Measurements from ENCODE around the gene NELL1.

Gene NELL1

DNA sequence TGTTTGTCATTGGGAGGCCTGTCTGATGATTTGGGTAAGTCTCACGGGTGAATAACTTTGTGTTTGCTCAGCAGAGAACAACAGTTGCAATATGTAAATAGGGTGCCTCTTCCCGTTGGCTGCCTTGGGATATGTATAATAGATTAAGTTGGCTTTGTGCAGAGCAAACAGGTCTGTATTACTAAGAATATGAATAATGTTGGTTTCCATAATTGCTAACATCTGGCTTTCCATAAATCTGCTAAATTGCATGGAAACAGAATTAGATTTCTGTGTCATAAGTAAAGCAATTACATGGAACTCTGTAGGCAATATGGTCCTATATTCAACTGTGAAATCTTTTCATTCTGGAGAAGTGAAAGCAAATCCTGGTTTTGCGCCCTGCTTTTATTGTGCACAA, 887.5 kb downstream of the NELL1 start:
- no peak overlapping the region for H4K8ac ChIP-seq (ENCODE audit: low read depth, low read length)
- H3K27ac ChIP-seq (ENCODE audit: low read depth, low read length), result no peak overlapping the region
- H2BK12ac ChIP-seq (ENCODE audit: low read length), result no peak overlapping the region
- H4K91ac ChIP-seq (ENCODE audit: low read depth, low read length), result no peak overlapping the region
- no peak overlapping the region for H3K4me3 ChIP-seq (ENCODE audit: low read depth, low read length)
- H3K4ac ChIP-seq (ENCODE audit: low read depth, low read length), result no peak overlapping the region
- H2BK120ac ChIP-seq (ENCODE audit: insufficient read depth, low read length, poor library complexity), result no peak overlapping the region
- no peak overlapping the region for H3K14ac ChIP-seq (ENCODE audit: low read length)
- H3K4me2 ChIP-seq (ENCODE audit: low read length), result no peak overlapping the region
- H3K23ac ChIP-seq (ENCODE audit: low read length), result no peak overlapping the region
- no peak overlapping the region for H2AFZ ChIP-seq (ENCODE audit: insufficient read depth, low read length, poor library complexity)
- no peak overlapping the region for H2AK5ac ChIP-seq (ENCODE audit: low read length)
- no peaks in the 10 kb centered on the region for H3K79me2 ChIP-seq (ENCODE audit: control insufficient read depth, insufficient read depth, low read length, poor library complexity)
- WGBS (ENCODE audit: extremely low coverage, insufficient coverage, insufficient read length), result no CpG with 5 or more reads among the region's 3 CpGs
- H3K9ac ChIP-seq (ENCODE audit: low read length), result no peak overlapping the region
- DNase-seq, result no peak
- no peaks in the 10 kb centered on the region for H3K36me3 ChIP-seq (ENCODE audit: control insufficient read depth in 1 of 2, insufficient read depth in 2 of 2, low read length in 2 of 2)
- H3K9me3 ChIP-seq (ENCODE audit: insufficient read depth, low read depth, low read length), result no peaks in the 10 kb centered on the region
- no peak overlapping the region for H2BK5ac ChIP-seq (ENCODE audit: low read depth, low read length, poor library complexity)
- H3K18ac ChIP-seq (ENCODE audit: low read length), result no peak overlapping the region
- H3K27me3 ChIP-seq (ENCODE audit: insufficient read depth, low read length), result no peaks in the 10 kb centered on the region
- no peaks in the 10 kb centered on the region for H3K79me1 ChIP-seq (ENCODE audit: low read length)
- H4K12ac ChIP-seq (ENCODE audit: low read depth, low read length), result no peak overlapping the region
- H3K4me1 ChIP-seq (ENCODE audit: control insufficient read depth in 1 of 2, insufficient read depth in 2 of 2, low read length in 2 of 2), result no peaks in the 10 kb centered on the region

DNA sequence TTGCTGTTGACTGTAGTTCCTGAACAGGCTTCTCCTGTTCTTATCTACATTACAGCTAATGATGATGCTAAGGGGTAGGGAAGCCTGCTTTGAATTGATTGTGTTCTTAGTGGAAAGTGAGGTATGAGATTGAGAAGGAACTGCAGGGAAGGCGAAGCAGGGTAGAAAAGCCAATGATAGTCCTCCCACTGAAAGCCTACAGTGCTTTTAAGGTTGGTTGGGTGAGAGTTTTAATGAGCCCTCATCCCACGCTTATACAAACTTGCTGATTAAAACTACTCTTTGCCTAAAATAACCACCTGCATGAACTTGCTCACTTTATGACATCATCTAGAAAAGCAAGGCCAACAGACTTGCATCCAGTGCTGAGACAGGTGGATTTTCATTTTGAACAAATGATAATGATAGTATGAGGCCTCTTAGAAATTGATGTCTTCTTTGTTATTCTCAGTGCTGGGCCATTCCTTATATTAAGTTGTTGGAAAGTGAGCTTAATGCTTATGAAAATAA, 891.1 kb downstream of the NELL1 start:
- H4K12ac ChIP-seq (ENCODE audit: low read depth, low read length), result no peak overlapping the region
- H3K79me2 ChIP-seq (ENCODE audit: control insufficient read depth, insufficient read depth, low read length, poor library complexity), result no peaks in the 10 kb centered on the region
- no peak overlapping the region for H4K8ac ChIP-seq (ENCODE audit: low read depth, low read length)
- no peak overlapping the region for H3K27ac ChIP-seq (ENCODE audit: low read depth, low read length)
- H2BK12ac ChIP-seq (ENCODE audit: low read length), result no peak overlapping the region
- H2AK5ac ChIP-seq (ENCODE audit: low read length), result no peak overlapping the region
- H2AFZ ChIP-seq (ENCODE audit: insufficient read depth, low read length, poor library complexity), result no peak overlapping the region
- H3K14ac ChIP-seq (ENCODE audit: low read length), result no peak overlapping the region
- H4K91ac ChIP-seq (ENCODE audit: low read depth, low read length), result no peak overlapping the region
- no peak overlapping the region for H3K4ac ChIP-seq (ENCODE audit: low read depth, low read length)
- H3K4me2 ChIP-seq (ENCODE audit: low read length), result no peak overlapping the region
- H3K18ac ChIP-seq (ENCODE audit: low read length), result no peak overlapping the region
- no peaks in the 10 kb centered on the region for H3K27me3 ChIP-seq (ENCODE audit: insufficient read depth, low read length)
- no CpG with 5 or more reads among the region's 2 CpGs for WGBS (ENCODE audit: extremely low coverage, insufficient coverage, insufficient read length)
- no peaks in the 10 kb centered on the region for H3K9me3 ChIP-seq (ENCODE audit: insufficient read depth, low read depth, low read length)
- no peak overlapping the region for H3K9ac ChIP-seq (ENCODE audit: low read length)
- H3K79me1 ChIP-seq (ENCODE audit: low read length), result no peaks in the 10 kb centered on the region
- no peak overlapping the region for H3K4me3 ChIP-seq (ENCODE audit: low read depth, low read length)
- H3K4me1 ChIP-seq (ENCODE audit: control insufficient read depth in 1 of 2, insufficient read depth in 2 of 2, low read length in 2 of 2), result no peaks in the 10 kb centered on the region
- H3K36me3 ChIP-seq (ENCODE audit: control insufficient read depth in 1 of 2, insufficient read depth in 2 of 2, low read length in 2 of 2), result no peaks in the 10 kb centered on the region
- H3K23ac ChIP-seq (ENCODE audit: low read length), result no peak overlapping the region
- H2BK5ac ChIP-seq (ENCODE audit: low read depth, low read length, poor library complexity), result no peak overlapping the region
- no peak for DNase-seq
- H2BK120ac ChIP-seq (ENCODE audit: insufficient read depth, low read length, poor library complexity), result no peak overlapping the region

- H4K12ac ChIP-seq (ENCODE audit: low read depth, low read length), result no peak overlapping the region
- H2AFZ ChIP-seq (ENCODE audit: insufficient read depth, low read length, poor library complexity), result no peak overlapping the region
- no CpG with 5 or more reads among the region's 1 CpG for whole genome bisulfite sequencing (ENCODE audit: extremely low coverage, insufficient coverage, insufficient read length)
These were observed 892.2 kb downstream of the NELL1 start for GRCh38 chr11:21561581-21561980.

DNA sequence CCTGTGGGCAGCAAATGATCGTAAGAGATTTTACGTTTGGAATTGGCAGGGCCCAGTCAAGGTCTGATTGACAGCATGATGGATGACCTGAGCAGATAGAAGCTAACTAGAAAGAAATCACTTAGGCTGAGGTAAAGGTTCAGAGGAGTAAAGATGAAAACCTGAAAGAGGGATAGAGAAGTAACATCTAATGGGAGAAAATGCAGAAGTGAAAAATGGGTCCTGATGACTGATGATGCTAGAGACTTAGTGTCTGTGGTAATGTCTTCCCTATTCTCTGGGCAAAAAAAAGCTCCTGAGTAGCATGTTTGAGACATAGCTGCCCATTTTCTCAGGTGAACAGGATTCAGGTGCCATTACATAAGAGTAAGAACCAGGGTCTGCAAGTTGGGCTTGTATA, 894.7 kb downstream of the NELL1 start:
- Histone ChIP-seq H2BK5ac (ENCODE audit: low read depth, low read length, poor library complexity) (no peak overlapping the region), H3K18ac (ENCODE audit: low read length) (no peak overlapping the region), H3K4me3 (ENCODE audit: low read depth, low read length) (no peak overlapping the region), H3K36me3 (ENCODE audit: control insufficient read depth in 1 of 2, insufficient read depth in 2 of 2, low read length in 2 of 2) (no peaks in the 10 kb centered on the region), H3K4me2 (ENCODE audit: low read length) (no peak overlapping the region), H2AFZ (ENCODE audit: insufficient read depth, low read length, poor library complexity) (no peak overlapping the region), H4K12ac (ENCODE audit: low read depth, low read length) (no peak overlapping the region), H3K79me2 (ENCODE audit: control insufficient read depth, insufficient read depth, low read length, poor library complexity) (no peaks in the 10 kb centered on the region), H2BK12ac (ENCODE audit: low read length) (no peak overlapping the region), H3K9ac (ENCODE audit: low read length) (no peak overlapping the region), H3K14ac (ENCODE audit: low read length) (no peak overlapping the region), H2AK5ac (ENCODE audit: low read length) (no peak overlapping the region), H4K8ac (ENCODE audit: low read depth, low read length) (no peak overlapping the region), H3K23ac (ENCODE audit: low read length) (no peak overlapping the region), H3K27ac (ENCODE audit: low read depth, low read length) (no peak overlapping the region), H3K27me3 (ENCODE audit: insufficient read depth, low read length) (no peaks in the 10 kb centered on the region), H3K4ac (ENCODE audit: low read depth, low read length) (no peak overlapping the region), H3K4me1 (ENCODE audit: control insufficient read depth in 1 of 2, insufficient read depth in 2 of 2, low read length in 2 of 2) (no peaks in the 10 kb centered on the region), H3K9me3 (ENCODE audit: insufficient read depth, low read depth, low read length) (no peaks in the 10 kb centered on the region), H4K91ac (ENCODE audit: low read depth, low read length) (no peak overlapping the region), H3K79me1 (ENCODE audit: low read length) (no peaks in the 10 kb centered on the region), H2BK120ac (ENCODE audit: insufficient read depth, low read length, poor library complexity) (no peak overlapping the region)
- no CpG with 5 or more reads among the region's 2 CpGs for WGBS (ENCODE audit: extremely low coverage, insufficient coverage, insufficient read length)
- no peak for DNase-seq

More at GRCh38 chr11:21561581-21561980, 892.2 kb downstream of the NELL1 start:
- Histone ChIP-seq H3K4ac (ENCODE audit: low read depth, low read length) (no peak overlapping the region), H3K23ac (ENCODE audit: low read length) (no peak overlapping the region), H3K4me2 (ENCODE audit: low read length) (no peak overlapping the region), H3K4me1 (ENCODE audit: control insufficient read depth in 1 of 2, insufficient read depth in 2 of 2, low read length in 2 of 2) (no peaks in the 10 kb centered on the region), H2BK120ac (ENCODE audit: insufficient read depth, low read length, poor library complexity) (no peak overlapping the region), H3K27ac (ENCODE audit: low read depth, low read length) (no peak overlapping the region), H3K36me3 (ENCODE audit: control insufficient read depth in 1 of 2, insufficient read depth in 2 of 2, low read length in 2 of 2) (no peaks in the 10 kb centered on the region), H3K4me3 (ENCODE audit: low read depth, low read length) (no peak overlapping the region), H2BK12ac (ENCODE audit: low read length) (no peak overlapping the region), H3K9me3 (ENCODE audit: insufficient read depth, low read depth, low read length) (no peaks in the 10 kb centered on the region), H3K79me2 (ENCODE audit: control insufficient read depth, insufficient read depth, low read length, poor library complexity) (no peaks in the 10 kb centered on the region), H2AK5ac (ENCODE audit: low read length) (no peak overlapping the region), H3K9ac (ENCODE audit: low read length) (no peak overlapping the region), H3K18ac (ENCODE audit: low read length) (no peak overlapping the region), H3K14ac (ENCODE audit: low read length) (no peak overlapping the region), H4K8ac (ENCODE audit: low read depth, low read length) (no peak overlapping the region), H2BK5ac (ENCODE audit: low read depth, low read length, poor library complexity) (no peak overlapping the region), H4K91ac (ENCODE audit: low read depth, low read length) (no peak overlapping the region), H3K27me3 (ENCODE audit: insufficient read depth, low read length) (no peaks in the 10 kb centered on the region), H3K79me1 (ENCODE audit: low read length) (no peaks in the 10 kb centered on the region)
- DNase-seq, result no peak

Data from trophoblast cell (in vitro differentiated cells and primary cell).